HL-60 (cell line): ENCODE measurements around the gene DCTN5.

ENCODE experiments used
- DNase-seq, 2 experiments: peaks; one replicate each; pipeline ENCODE4 v3.0.0-alpha.2; 2010 to 2020; ENCODE audit warnings: low read depth in 1 of 2, low spot score in 1 of 2
- H3K27ac ChIP-seq: fragments of 250-450 bp; sonication (Bioruptor Pico); replicated peaks from 2 replicates; pipeline ENCODE4 v1.5.1; 2020; ENCODE audit warnings: mild to moderate bottlenecking, moderate library complexity
- H3K27me3 ChIP-seq: fragments of 250-450 bp; sonication (Bioruptor Pico); 2 replicates; pipeline ENCODE4 v1.5.1; 2021; ENCODE audit warnings: mild to moderate bottlenecking, moderate library complexity; ENCODE audit not compliant: insufficient read depth, poor library complexity, severe bottlenecking
- H3K4me3 ChIP-seq: replicated peaks from 2 replicates; pipeline ENCODE4 v1.5.1; 2011; ENCODE audit warnings: mild to moderate bottlenecking, control low read depth, low read length; ENCODE audit not compliant: insufficient read depth
- GABPA ChIP-seq: IDR thresholded peaks from 2 replicates; pipeline ENCODE4 v1.6.1; 2012; ENCODE audit warnings: low read depth
- POLR2AphosphoS5 ChIP-seq: IDR thresholded peaks from 2 replicates; pipeline ENCODE4 v1.6.1; 2012; ENCODE audit warnings: low read depth
- SPI1 ChIP-seq: IDR thresholded peaks from 2 replicates; pipeline ENCODE4 v1.6.1; 2012; ENCODE audit warnings: low read depth, mild to moderate bottlenecking, borderline replicate concordance
- TF ChIP-seq, protein P1 (sequence below): IDR thresholded peaks from one replicate; pipeline ENCODE4 v1.5.1; 2011; ENCODE audit warnings: low read length, control low read depth, inconsistent platforms; ENCODE audit not compliant: insufficient read depth
- TF ChIP-seq, protein P2 (sequence below): IDR thresholded peaks from 2 replicates; pipeline ENCODE4 v1.6.1; 2012; ENCODE audit warnings: low read depth; ENCODE audit not compliant: insufficient replicate concordance

The DCTN5 gene

DNA sequence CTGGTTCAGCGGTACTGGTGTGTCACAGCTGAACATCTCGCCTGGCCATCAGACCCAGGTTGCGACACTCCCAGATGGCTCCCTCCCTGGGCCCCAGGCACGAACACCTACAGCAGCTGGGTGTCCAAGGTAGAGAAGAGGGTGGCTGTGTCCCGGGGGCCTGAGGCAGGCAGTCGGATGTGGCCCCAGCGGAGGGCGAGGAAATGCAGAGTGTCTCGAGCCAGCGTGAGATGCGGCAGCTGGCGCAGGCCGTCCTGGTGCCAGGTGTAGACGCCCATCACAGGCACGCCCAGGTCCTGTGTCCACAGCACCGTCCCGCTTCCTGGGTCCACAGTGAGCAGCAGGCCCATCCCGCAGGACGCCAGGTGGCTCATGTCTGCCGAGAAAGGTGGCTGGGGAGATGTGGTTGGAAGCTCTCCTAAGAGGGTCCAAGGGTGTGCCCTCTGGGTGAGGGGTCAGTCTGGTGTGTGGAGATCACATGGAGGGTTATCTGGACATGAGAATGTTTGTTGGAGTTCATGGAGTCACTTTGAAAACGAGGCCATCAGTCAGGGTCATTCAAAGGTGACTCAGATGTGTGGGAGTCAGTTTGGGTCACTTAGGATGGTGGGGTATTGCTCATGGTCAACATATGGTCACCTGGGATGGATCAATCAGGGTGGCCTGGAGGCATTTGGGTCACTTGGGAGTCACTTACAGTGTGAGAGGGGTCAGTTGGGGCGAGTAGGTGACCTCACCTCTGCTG lies 63.7 kb downstream of the DCTN5 start:
- DNase-seq, result no peak
- H3K4me3 ChIP-seq, result no peak overlapping the region
- no peak overlapping the region for H3K27ac ChIP-seq
- TF ChIP-seq SPI1 (no peak), POLR2AphosphoS5 (no peak), GABPA (no peak)
- TF ChIP-seq, protein P1, sequence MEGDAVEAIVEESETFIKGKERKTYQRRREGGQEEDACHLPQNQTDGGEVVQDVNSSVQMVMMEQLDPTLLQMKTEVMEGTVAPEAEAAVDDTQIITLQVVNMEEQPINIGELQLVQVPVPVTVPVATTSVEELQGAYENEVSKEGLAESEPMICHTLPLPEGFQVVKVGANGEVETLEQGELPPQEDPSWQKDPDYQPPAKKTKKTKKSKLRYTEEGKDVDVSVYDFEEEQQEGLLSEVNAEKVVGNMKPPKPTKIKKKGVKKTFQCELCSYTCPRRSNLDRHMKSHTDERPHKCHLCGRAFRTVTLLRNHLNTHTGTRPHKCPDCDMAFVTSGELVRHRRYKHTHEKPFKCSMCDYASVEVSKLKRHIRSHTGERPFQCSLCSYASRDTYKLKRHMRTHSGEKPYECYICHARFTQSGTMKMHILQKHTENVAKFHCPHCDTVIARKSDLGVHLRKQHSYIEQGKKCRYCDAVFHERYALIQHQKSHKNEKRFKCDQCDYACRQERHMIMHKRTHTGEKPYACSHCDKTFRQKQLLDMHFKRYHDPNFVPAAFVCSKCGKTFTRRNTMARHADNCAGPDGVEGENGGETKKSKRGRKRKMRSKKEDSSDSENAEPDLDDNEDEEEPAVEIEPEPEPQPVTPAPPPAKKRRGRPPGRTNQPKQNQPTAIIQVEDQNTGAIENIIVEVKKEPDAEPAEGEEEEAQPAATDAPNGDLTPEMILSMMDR, result no peak
- TF ChIP-seq, protein P2, sequence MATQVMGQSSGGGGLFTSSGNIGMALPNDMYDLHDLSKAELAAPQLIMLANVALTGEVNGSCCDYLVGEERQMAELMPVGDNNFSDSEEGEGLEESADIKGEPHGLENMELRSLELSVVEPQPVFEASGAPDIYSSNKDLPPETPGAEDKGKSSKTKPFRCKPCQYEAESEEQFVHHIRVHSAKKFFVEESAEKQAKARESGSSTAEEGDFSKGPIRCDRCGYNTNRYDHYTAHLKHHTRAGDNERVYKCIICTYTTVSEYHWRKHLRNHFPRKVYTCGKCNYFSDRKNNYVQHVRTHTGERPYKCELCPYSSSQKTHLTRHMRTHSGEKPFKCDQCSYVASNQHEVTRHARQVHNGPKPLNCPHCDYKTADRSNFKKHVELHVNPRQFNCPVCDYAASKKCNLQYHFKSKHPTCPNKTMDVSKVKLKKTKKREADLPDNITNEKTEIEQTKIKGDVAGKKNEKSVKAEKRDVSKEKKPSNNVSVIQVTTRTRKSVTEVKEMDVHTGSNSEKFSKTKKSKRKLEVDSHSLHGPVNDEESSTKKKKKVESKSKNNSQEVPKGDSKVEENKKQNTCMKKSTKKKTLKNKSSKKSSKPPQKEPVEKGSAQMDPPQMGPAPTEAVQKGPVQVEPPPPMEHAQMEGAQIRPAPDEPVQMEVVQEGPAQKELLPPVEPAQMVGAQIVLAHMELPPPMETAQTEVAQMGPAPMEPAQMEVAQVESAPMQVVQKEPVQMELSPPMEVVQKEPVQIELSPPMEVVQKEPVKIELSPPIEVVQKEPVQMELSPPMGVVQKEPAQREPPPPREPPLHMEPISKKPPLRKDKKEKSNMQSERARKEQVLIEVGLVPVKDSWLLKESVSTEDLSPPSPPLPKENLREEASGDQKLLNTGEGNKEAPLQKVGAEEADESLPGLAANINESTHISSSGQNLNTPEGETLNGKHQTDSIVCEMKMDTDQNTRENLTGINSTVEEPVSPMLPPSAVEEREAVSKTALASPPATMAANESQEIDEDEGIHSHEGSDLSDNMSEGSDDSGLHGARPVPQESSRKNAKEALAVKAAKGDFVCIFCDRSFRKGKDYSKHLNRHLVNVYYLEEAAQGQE, result no peak
- no peaks in the 10 kb centered on the region for H3K27me3 ChIP-seq

DNA sequence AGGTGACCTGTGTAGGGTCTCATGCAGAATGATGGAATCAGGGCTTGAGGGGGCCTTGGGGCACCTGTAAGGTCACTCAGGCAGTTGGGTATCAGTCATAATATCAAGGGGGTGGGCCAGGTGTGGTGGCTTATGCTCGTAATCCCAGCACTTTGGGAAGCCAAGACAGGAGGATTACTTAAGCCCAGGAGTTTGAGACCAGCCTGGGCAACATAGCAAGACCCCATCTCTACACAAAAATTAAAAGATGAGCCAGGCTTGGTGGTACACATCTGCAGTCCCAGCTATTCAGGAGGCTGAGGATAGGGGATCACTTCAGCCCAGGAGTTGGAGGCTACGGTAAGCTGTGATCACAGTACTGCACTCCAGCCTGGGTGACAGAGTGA lies 64.2 kb downstream of the DCTN5 start:
- no peak overlapping the region for H3K4me3 ChIP-seq
- no peaks in the 10 kb centered on the region for H3K27me3 ChIP-seq
- no peak overlapping the region for H3K27ac ChIP-seq
- TF ChIP-seq POLR2AphosphoS5 (no peak), SPI1 (no peak), GABPA (no peak)
- TF ChIP-seq, protein P1, result no peak
- TF ChIP-seq, protein P2, result no peak
- DNase-seq, result no peak

DNA sequence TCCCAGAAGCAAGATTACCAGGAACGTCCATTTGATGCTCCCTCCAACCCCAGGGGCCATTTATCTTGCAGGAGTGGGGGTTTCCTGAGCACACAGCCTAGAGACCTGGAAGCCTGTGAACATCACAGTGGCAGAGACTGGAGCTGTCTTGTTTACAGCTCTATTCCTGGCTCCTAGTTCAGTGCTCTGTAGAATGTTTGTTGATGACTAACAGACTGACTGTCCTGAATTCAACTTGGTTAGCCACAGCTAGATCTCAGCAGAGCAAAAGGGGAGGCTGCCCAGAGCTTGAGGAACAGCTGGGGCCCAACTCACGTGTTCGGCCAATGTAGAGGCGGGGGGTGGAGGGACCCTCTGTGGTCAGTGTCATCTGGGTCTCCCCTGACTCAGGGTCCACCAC lies 65.2 kb downstream of the DCTN5 start:
- Histone ChIP-seq H3K27ac (no peak overlapping the region), H3K4me3 (no peak overlapping the region), H3K27me3 (no peaks in the 10 kb centered on the region)
- no peak for TF ChIP-seq SPI1
- no peak for DNase-seq

DNA sequence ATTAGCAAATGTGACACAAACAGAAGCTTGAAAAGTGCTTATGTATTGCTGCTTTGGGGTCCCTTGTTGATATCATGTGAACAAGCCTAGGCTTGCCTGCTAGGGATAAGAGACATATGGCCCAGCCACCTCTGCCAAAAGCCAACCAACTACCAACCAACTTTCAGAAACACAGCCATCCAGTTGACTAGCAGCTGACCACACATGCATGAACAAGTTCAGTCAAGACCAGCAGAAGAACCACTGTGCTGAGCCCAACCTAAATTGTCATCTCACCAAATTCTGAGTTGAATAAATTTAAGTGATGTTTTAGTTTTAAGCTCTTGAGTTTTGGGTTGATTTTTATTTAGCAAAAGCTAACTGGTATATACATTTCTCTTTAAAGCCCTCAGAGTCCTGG lies 68.3 kb downstream of the DCTN5 start:
- no peak for DNase-seq
- H3K27ac ChIP-seq, result no peak overlapping the region

More for the DNA sequence above, 68.3 kb downstream of the DCTN5 start:
- H3K4me3 ChIP-seq, result no peak overlapping the region
- TF ChIP-seq, protein P1, result no peak
- no peak for TF ChIP-seq SPI1
- peaks cover 4% of the 10 kb centered on the region for H3K27me3 ChIP-seq
